Stimulated activated CD8-positive, alpha-beta memory T cell treated with anti-CD3 and anti-CD28 coated beads, Interleukin-7, amount 100 ng/mL, for 48 hours (primary cell): ENCODE data around the gene KCNMB2.

Source experiments
- DNase-seq, 2 donors: peaks; one replicate each; pipeline ENCODE4 v3.0.0-alpha.2; 2020; ENCODE audit warnings: low read depth in 1 of 2; ENCODE audit errors: extremely low read depth in 1 of 2

KCNMB2 gene

GRCh38 chr3:178795349-178795748, 259.1 kb downstream of the KCNMB2 start:
- no peak for DNase-seq

GRCh38 chr3:178802259-178802658, 266.0 kb downstream of the KCNMB2 start:
- no peak for DNase-seq

- no peak for DNase-seq
Measured at GRCh38 chr3:178802993-178803693, 266.9 kb downstream of the KCNMB2 start.

- DNase-seq: no peak
Measured at GRCh38 chr3:178804606-178805005, 268.4 kb downstream of the KCNMB2 start.

- DNase-seq: no peak
Measured at GRCh38 chr3:178805741-178806140, 269.5 kb downstream of the KCNMB2 start.

GRCh38 chr3:178806651-178807050, 270.4 kb downstream of the KCNMB2 start:
- DNase-seq: no peak

- DNase-seq: no peak
Measured at GRCh38 chr3:178807694-178808093, 271.5 kb downstream of the KCNMB2 start.

GRCh38 chr3:178808748-178809147, 272.5 kb downstream of the KCNMB2 start:
- DNase-seq: no peak

GRCh38 chr3:178810181-178810580, 273.9 kb downstream of the KCNMB2 start:
- DNase-seq: no peak

- DNase-seq: no peak
Measured at GRCh38 chr3:178822722-178823121, 286.5 kb downstream of the KCNMB2 start.

- no peak for DNase-seq
Measured at GRCh38 chr3:178823150-178823549, 286.9 kb downstream of the KCNMB2 start.

- DNase-seq: no peak
Measured at GRCh38 chr3:178823591-178824246, 287.5 kb downstream of the KCNMB2 start.

- DNase-seq: no peak
Measured at GRCh38 chr3:178826435-178827123, 290.3 kb downstream of the KCNMB2 start.

- DNase-seq: no peak
Measured at GRCh38 chr3:178827285-178827856, 291.1 kb downstream of the KCNMB2 start.

GRCh38 chr3:178833695-178834094, 297.5 kb downstream of the KCNMB2 start:
- no peak for DNase-seq

GRCh38 chr3:178835033-178835432, 298.8 kb downstream of the KCNMB2 start:
- DNase-seq: no peak

GRCh38 chr3:178837512-178837911, 301.3 kb downstream of the KCNMB2 start:
- no peak for DNase-seq

- DNase-seq: no peak
Measured at GRCh38 chr3:178840586-178840985, 304.4 kb downstream of the KCNMB2 start.

GRCh38 chr3:178841011-178841410, 304.8 kb downstream of the KCNMB2 start:
- DNase-seq: no peak

GRCh38 chr3:178844916-178845315, 308.7 kb downstream of the KCNMB2 start:
- no peak for DNase-seq

- DNase-seq: no peak
Measured at GRCh38 chr3:178845420-178846118, 309.3 kb downstream of the KCNMB2 start.
